IMR-90 (cell line): ENCODE results near the gene GRAMD1C. TPM values are rescaled to one million over a fixed set of nuclear protein-coding genes. Genes with fewer than 3 reads are reported as not detected.

ENCODE experiments used
- ATAC-seq: fragments of 200-7000 bp; cut with Tn5 transposase; 2 replicates; pipeline ENCODE4 v1.9.1; 2020; ENCODE audit warnings: low read depth, mild to moderate bottlenecking, moderate library complexity
- BruUV-seq: library from RNA; stranded (reverse); fragments of 400-500 nt; replicated peaks from 2 replicates; lab custom pipeline; 2021; lab: Mats Ljungman, UMichigan
- CTCF ChIA-PET: fragments of 300-600 bp; formaldehyde crosslinking; extraction: SDS; loops from one replicate; lab custom pipeline; 2021; ENCODE audit warnings: antibody characterized with exemption; lab: Yijun Ruan, JAX
- POLR2A ChIA-PET: fragments of 300-600 bp; sonication (Branson Sonifier 250); formaldehyde crosslinking; loops from one replicate; lab custom pipeline; 2022; ENCODE audit warnings: antibody characterized with exemption; ENCODE audit not compliant: unreplicated experiment; lab: Charles Lee
- DNase-seq: peaks from one replicate; pipeline ENCODE4 v3.0.0; 2013
- H2AFZ ChIP-seq: replicated peaks from 2 replicates; pipeline ENCODE3; 2013; ENCODE audit warnings: low read length, mild to moderate bottlenecking; ENCODE audit not compliant: poor library complexity
- H2AK5ac ChIP-seq: 2 replicates; pipeline ENCODE4 v1.6.1; 2013; ENCODE audit warnings: low read depth, low read length, inconsistent platforms
- H2AK9ac ChIP-seq: replicated peaks from 2 replicates; pipeline ENCODE3; 2013; ENCODE audit warnings: mild to moderate bottlenecking, low read depth, low read length, moderate library complexity; ENCODE audit not compliant: poor library complexity
- H2BK120ac ChIP-seq: 2 replicates; pipeline ENCODE4 v1.6.1; 2013; ENCODE audit warnings: low read depth, low read length, inconsistent platforms
- H2BK15ac ChIP-seq: 3 replicates; pipeline ENCODE4 v1.6.1; 2013; ENCODE audit warnings: low read depth, low read length, inconsistent platforms
- H2BK20ac ChIP-seq: 2 replicates; pipeline ENCODE4 v1.6.1; 2013; ENCODE audit warnings: low read depth, mild to moderate bottlenecking, inconsistent platforms, low read length, moderate library complexity
- H2BK5ac ChIP-seq: 2 replicates; pipeline ENCODE4 v1.6.1; 2013; ENCODE audit warnings: mild to moderate bottlenecking, low read depth, low read length, inconsistent platforms; ENCODE audit not compliant: poor library complexity, severe bottlenecking
- H3K14ac ChIP-seq: replicated peaks from 2 replicates; pipeline ENCODE4 v1.6.1; 2013; ENCODE audit warnings: low read depth, low read length, inconsistent platforms
- H3K18ac ChIP-seq: 2 replicates; pipeline ENCODE4 v1.6.1; 2013; ENCODE audit warnings: low read depth, low read length, control low read depth
- H3K23ac ChIP-seq: 2 replicates; pipeline ENCODE4 v1.6.1; 2013; ENCODE audit warnings: low read depth, low read length, inconsistent platforms
- H3K27ac ChIP-seq: 2 replicates; pipeline ENCODE4 v1.5.1; 2013; ENCODE audit warnings: mild to moderate bottlenecking, control low read depth, low read length; ENCODE audit not compliant: insufficient read depth
- H3K27me3 ChIP-seq: 2 replicates; pipeline ENCODE4 v1.6.1; 2013; ENCODE audit warnings: low read length; ENCODE audit not compliant: control insufficient read depth, insufficient read depth
- H3K36me3 ChIP-seq: 2 replicates; pipeline ENCODE4 v1.6.1; 2013; ENCODE audit warnings: low read length, mixed read lengths; ENCODE audit not compliant: control insufficient read depth, insufficient read depth
- H3K4ac ChIP-seq: 2 replicates; pipeline ENCODE4 v1.6.1; 2013; ENCODE audit warnings: low read depth, low read length, inconsistent platforms
- H3K4me1 ChIP-seq: 2 replicates; pipeline ENCODE4 v1.6.1; 2013; ENCODE audit warnings: low read length, mixed read lengths; ENCODE audit not compliant: control insufficient read depth, insufficient read depth
- H3K4me2 ChIP-seq: 2 replicates; pipeline ENCODE4 v1.6.1; 2013; ENCODE audit warnings: low read depth, mild to moderate bottlenecking, control low read depth, low read length, moderate library complexity
- H3K4me3 ChIP-seq: 2 replicates; pipeline ENCODE4 v1.5.1; 2013; ENCODE audit warnings: low read depth, mild to moderate bottlenecking, control low read depth, low read length, moderate library complexity; ENCODE audit not compliant: insufficient read depth
- H3K56ac ChIP-seq: 2 replicates; pipeline ENCODE4 v1.6.1; 2013; ENCODE audit warnings: low read length, inconsistent platforms; ENCODE audit not compliant: insufficient read depth; ENCODE audit errors: extremely low read depth
- H3K79me1 ChIP-seq, 2 experiments: 2 replicates each; pipeline ENCODE4 v1.6.1; 2013; ENCODE audit warnings: low read length in 2 of 2, inconsistent platforms in 1 of 2, low read depth in 1 of 2
- H3K9ac ChIP-seq: 2 replicates; pipeline ENCODE4 v1.6.1; 2013; ENCODE audit warnings: low read depth, low read length, control low read depth
- H3K9me1 ChIP-seq: 2 replicates; pipeline ENCODE4 v1.6.1; 2013; ENCODE audit warnings: low read length, inconsistent platforms; ENCODE audit not compliant: insufficient read depth
- H3K9me3 ChIP-seq: 2 replicates; pipeline ENCODE4 v1.6.1; 2013; ENCODE audit warnings: low read length; ENCODE audit not compliant: control insufficient read depth, insufficient read depth
- H4K20me1 ChIP-seq: 2 replicates; pipeline ENCODE4 v1.6.1; 2013; ENCODE audit warnings: low read length, inconsistent platforms; ENCODE audit not compliant: insufficient read depth
- H4K5ac ChIP-seq: 2 replicates; pipeline ENCODE4 v1.6.1; 2013; ENCODE audit warnings: mild to moderate bottlenecking, low read depth, low read length, control low read depth
- H4K8ac ChIP-seq, 2 experiments: 2 replicates each; pipeline ENCODE4 v1.6.1; 2013; ENCODE audit warnings: low read depth in 2 of 2, low read length in 2 of 2, control low read depth in 1 of 2, inconsistent platforms in 1 of 2
- H4K91ac ChIP-seq: 2 replicates; pipeline ENCODE4 v1.6.1; 2013; ENCODE audit warnings: low read depth, low read length, inconsistent platforms; ENCODE audit not compliant: insufficient read depth
- CEBPB ChIP-seq: IDR thresholded peaks from 2 replicates; pipeline ENCODE4 v1.6.1; 2012; ENCODE audit warnings: low read depth, low read length, improper control_type of control experiment
- CHD1 ChIP-seq: IDR thresholded peaks from 2 replicates; pipeline ENCODE4 v1.6.1; 2012; ENCODE audit warnings: low read depth, low read length, improper control_type of control experiment
- CTCF ChIP-seq: conservative IDR thresholded peaks from 2 replicates; pipeline ENCODE4 v1.5.1; 2012; ENCODE audit warnings: mild to moderate bottlenecking, low read depth, low read length, improper control_type of control experiment
- ELK1 ChIP-seq: fragments of 150-350 bp; IDR thresholded peaks from 2 replicates; pipeline ENCODE4 v1.6.1; 2016; ENCODE audit warnings: low read depth, mild to moderate bottlenecking, low read length, moderate library complexity, borderline replicate concordance
- FOS ChIP-seq: fragments of 150-350 bp; IDR thresholded peaks from 2 replicates; pipeline ENCODE4 v1.6.1; 2016; ENCODE audit warnings: low read depth, low read length
- MAFK ChIP-seq: IDR thresholded peaks from 2 replicates; pipeline ENCODE4 v1.6.1; 2012; ENCODE audit warnings: low read depth, low read length, improper control_type of control experiment
- MAZ ChIP-seq: IDR thresholded peaks from 2 replicates; pipeline ENCODE4 v1.6.1; 2012; ENCODE audit warnings: low read depth, mild to moderate bottlenecking, low read length, improper control_type of control experiment, moderate library complexity, borderline replicate concordance
- MXI1 ChIP-seq: IDR thresholded peaks from 2 replicates; pipeline ENCODE4 v1.6.1; 2012; ENCODE audit warnings: low read depth, mild to moderate bottlenecking, low read length, moderate library complexity, borderline replicate concordance
- NFE2L2 ChIP-seq: fragments of 150-350 bp; IDR thresholded peaks from 2 replicates; pipeline ENCODE4 v1.6.1; 2016; ENCODE audit warnings: low read depth, mild to moderate bottlenecking, low read length
- RAD21 ChIP-seq: IDR thresholded peaks from 2 replicates; pipeline ENCODE4 v1.6.1; 2012; ENCODE audit warnings: low read length, improper control_type of control experiment
- RCOR1 ChIP-seq: IDR thresholded peaks from 2 replicates; pipeline ENCODE4 v1.6.1; 2012; ENCODE audit warnings: mild to moderate bottlenecking, low read length, improper control_type of control experiment; ENCODE audit not compliant: insufficient replicate concordance
- SMC3 ChIP-seq: fragments of 150-350 bp; IDR thresholded peaks from 2 replicates; pipeline ENCODE4 v1.6.1; 2016; ENCODE audit warnings: low read depth, mild to moderate bottlenecking, antibody characterized with exemption, low read length, moderate library complexity
- dilution Hi-C: fragments of 300-500 bp; cut with HindIII; formaldehyde crosslinking; loops from one replicate; pipeline ENCODE4 v1.14.3; 2018; ENCODE audit warnings: low sequenced_read_pairs; ENCODE audit not compliant: unreplicated experiment
- in situ Hi-C: fragments of 300-500 bp; cut with MboI; formaldehyde crosslinking; loops from 3 replicates; pipeline ENCODE4 v1.14.3; 2019; ENCODE audit warnings: low sequenced_read_pairs, inconsistent platforms, mixed read lengths
- intact Hi-C: fragments of 100-400 bp; cut with micrococcal nuclease; formaldehyde crosslinking; loops from 2 replicates; pipeline ENCODE4 v1.10.0; 2022
- polyA plus RNA-seq, 3 experiments: library from polyadenylated mRNA; depleted of rRNA; stranded (reverse); fragments of >200 nt; gene quantifications; 2 replicates each; pipeline ENCODE4 v1.2.3, GENCODE V29; 2012; ENCODE audit warnings: low replicate concordance in 1 of 3
- total RNA-seq: library from RNA; depleted of rRNA; stranded (reverse); fragments of >200 nt; gene quantifications from 2 replicates; pipeline ENCODE4 v1.2.3, GENCODE V29; 2012

GRAMD1C gene
- total and polyA plus RNA-seq, 2 of the 4 experiments (the other 2 are of a cell fraction) = 2.5 to 5.0 TPM

GRCh38 chr3:113908133-113908532 is 69.5 kb downstream of the GRAMD1C start:
- H3K79me1 ChIP-seq = no peaks in the 10 kb centered on the region
- no peak overlapping the region for H4K91ac ChIP-seq
- H4K5ac ChIP-seq = no peak overlapping the region
- H3K4me3 ChIP-seq = no peak overlapping the region
- no peak overlapping the region for H3K23ac ChIP-seq
- H3K4me1 ChIP-seq = no peaks in the 10 kb centered on the region
- H2BK120ac ChIP-seq = no peak overlapping the region
- H3K36me3 ChIP-seq = no peaks in the 10 kb centered on the region
- H3K14ac ChIP-seq = no peak overlapping the region
- no peak overlapping the region for H3K56ac ChIP-seq
- H2AK9ac ChIP-seq = no peak overlapping the region
- no peaks in the 10 kb centered on the region for H3K27me3 ChIP-seq
- H3K27ac ChIP-seq = no peak overlapping the region
- H2AK5ac ChIP-seq = no peak overlapping the region
- ChIA-PET CTCF (interaction anchor here (1.3 kb wide), 1 partner anchor 63 kb away, joined by 4 read pairs; no protein-coding TSS in a partner anchor), POLR2A (no interaction called here)
- H3K9me1 ChIP-seq = no peaks in the 10 kb centered on the region
- no peaks in the 10 kb centered on the region for H3K9me3 ChIP-seq
- no peak overlapping the region for H2BK20ac ChIP-seq
- DNase-seq (no peak), ATAC-seq (no peak)
- H4K20me1 ChIP-seq = no peaks in the 10 kb centered on the region
- in situ Hi-C loops (no loop called here), intact Hi-C loops (no loop called here), dilution Hi-C loops (no loop called here)
- H2BK15ac ChIP-seq = no peak overlapping the region
- H3K4ac ChIP-seq = no peak overlapping the region
- no peak for TF ChIP-seq RCOR1
- no peak for TF ChIP-seq RAD21
- TF ChIP-seq MAFK = no peak
- TF ChIP-seq MXI1 = no peak
- no peak for TF ChIP-seq CTCF
- TF ChIP-seq MAZ = no peak
- no peak for TF ChIP-seq NFE2L2
- no peak for TF ChIP-seq ELK1
- no peak for TF ChIP-seq SMC3
- TF ChIP-seq CHD1 = no peak
- no peak for TF ChIP-seq FOS
- no peak for TF ChIP-seq CEBPB
- no peak overlapping the region for H3K4me2 ChIP-seq
- no peak overlapping the region for H3K9ac ChIP-seq
- no peak overlapping the region for H2AFZ ChIP-seq
- H2BK5ac ChIP-seq = no peak overlapping the region
- no TSS peak for BruUV-seq
- no peak overlapping the region for H3K18ac ChIP-seq
- H4K8ac ChIP-seq = no peak overlapping the region
